Activated CD4-positive, alpha-beta T cell treated with anti-CD3 and anti-CD28 coated beads, Interleukin-2, amount 50 U/mL, for 24 hours (primary cell): Measurements from ENCODE around the gene PRMT7.
A peak's percentile ranks its signal among the peaks of the same experiment; 100 is the strongest.

Experiments
- DNase-seq, 2 donors: peaks; one replicate each; pipeline ENCODE4 v3.0.0-alpha.2; 2020; ENCODE audit warnings: low read depth in 1 of 2, low spot score in 1 of 2

The PRMT7 gene

GRCh38 chr16:68310774-68311511 is at the start of gene PRMT7, which contains the start of gene SLC7A6OS:
Gene PRMT7 (plus strand): TSS chr16:68311019. CDS start chr16:68315980, 4,961 bp downstream.
Gene SLC7A6OS (minus strand): TSS chr16:68310946. CDS start chr16:68310926, 20 bp downstream.
- DNase-seq: peak; percentile 70 to 90

- no peak for DNase-seq
Measured at GRCh38 chr16:68263559-68264127, 47.2 kb upstream of the PRMT7 start.

- peak; percentile 73 to 85 for DNase-seq
Measured at GRCh38 chr16:68264128-68265077, 46.4 kb upstream of the PRMT7 start, which contains the start of gene SLC7A6. Gene SLC7A6 (plus strand): TSS chr16:68264526. CDS start chr16:68274727, 10,201 bp downstream.

- DNase-seq: peak in 1 of 2 donors; percentile 48
Measured at GRCh38 chr16:68265078-68265920, 45.5 kb upstream of the PRMT7 start.

- DNase-seq: no peak
Measured at GRCh38 chr16:68267612-68268405, 43.0 kb upstream of the PRMT7 start.

- no peak for DNase-seq
Measured at GRCh38 chr16:68269793-68270192, 41.0 kb upstream of the PRMT7 start.

- DNase-seq: no peak
Measured at GRCh38 chr16:68270353-68270752, 40.5 kb upstream of the PRMT7 start.

GRCh38 chr16:68272507-68273209 is 38.2 kb upstream of the PRMT7 start:
- DNase-seq: no peak

- DNase-seq: no peak
Measured at GRCh38 chr16:68273459-68273858, 37.4 kb upstream of the PRMT7 start.

- no peak for DNase-seq
Measured at GRCh38 chr16:68273896-68274295, 36.9 kb upstream of the PRMT7 start.

- no peak for DNase-seq
Measured at GRCh38 chr16:68274441-68274840, 36.4 kb upstream of the PRMT7 start.

- DNase-seq: peak in 1 of 2 donors; percentile 30
Measured at GRCh38 chr16:68275611-68276191, 35.1 kb upstream of the PRMT7 start.

GRCh38 chr16:68276223-68276622 is 34.6 kb upstream of the PRMT7 start:
- DNase-seq: no peak

GRCh38 chr16:68279726-68280558 is 30.9 kb upstream of the PRMT7 start:
- DNase-seq: no peak

GRCh38 chr16:68281368-68282063 is 29.3 kb upstream of the PRMT7 start:
- no peak for DNase-seq

GRCh38 chr16:68282064-68282452 is 28.8 kb upstream of the PRMT7 start:
- DNase-seq: no peak

GRCh38 chr16:68283346-68283745 is 27.5 kb upstream of the PRMT7 start:
- DNase-seq: no peak
